ENCODE measurements around the gene STIL.
A peak's percentile ranks its signal among the peaks of the same experiment; 100 is the strongest.
"Not testable (repeated sequence)": the region's sequence is repeated elsewhere in the genome, so short reads cannot be mapped to it uniquely, and the experiment has no call there.

Gene STIL

GRCh38 chr1:47313915-47314664 lies at the start of gene STIL:
STIL (minus strand) TSS chr1:47314147; CDS start chr1:47310319, 3,828 bp downstream.
- DNase-seq (ENCODE audit: low spot score), result peak; percentile 96

DNA sequence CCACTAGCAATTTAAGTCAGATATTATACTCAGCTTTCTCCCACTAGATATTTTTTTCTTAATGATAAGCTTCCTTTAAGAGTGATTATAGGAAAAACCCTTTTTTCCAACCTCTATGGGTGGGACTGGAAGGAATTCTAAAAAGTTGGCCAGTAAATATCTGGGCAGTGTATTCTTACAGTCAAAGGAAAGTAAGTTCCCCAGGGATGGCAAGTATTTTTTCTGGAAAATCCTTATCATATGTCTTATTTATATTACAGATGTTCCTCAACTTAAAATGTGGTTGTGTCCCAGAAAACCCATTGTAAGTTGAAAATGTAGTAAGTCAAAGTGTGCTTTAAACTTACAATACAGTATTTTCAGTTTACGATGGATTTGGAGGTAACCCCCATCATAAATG lies 48.9 kb upstream of the STIL start:
- DNase-seq (ENCODE audit: low spot score), result no peak

- DNase-seq (ENCODE audit: low spot score), result no peak
Observed at GRCh38 chr1:47361380-47361779, 47.4 kb upstream of the STIL start.

DNA sequence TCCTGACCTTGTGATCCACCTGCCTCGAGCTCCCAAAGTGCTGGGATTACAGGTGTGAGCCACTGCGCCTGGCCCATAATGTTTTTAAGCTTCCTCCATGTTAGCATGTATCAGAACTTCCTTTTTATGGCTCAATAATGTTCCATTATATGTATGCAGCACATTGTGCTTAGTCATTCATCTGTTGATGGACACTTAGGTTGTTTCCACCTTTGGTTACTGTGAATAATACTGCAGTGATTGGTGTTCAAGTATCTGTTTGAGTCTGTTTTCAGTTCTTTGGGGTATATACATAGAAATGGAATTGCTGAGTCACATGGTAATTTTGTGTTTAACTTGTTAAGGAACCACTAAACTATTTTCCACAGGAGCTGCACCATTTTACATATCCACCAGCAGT lies 37.4 kb upstream of the STIL start:
- DNase-seq (ENCODE audit: low spot score), result no peak

- DNase-seq (ENCODE audit: low spot score), result no peak
Observed at GRCh38 chr1:47348246-47348645, 34.3 kb upstream of the STIL start.

- no peak for DNase-seq (ENCODE audit: low spot score)
Observed at GRCh38 chr1:47347735-47348134, 33.8 kb upstream of the STIL start.

- not testable (repeated sequence) for DNase-seq (ENCODE audit: low spot score)
Observed at GRCh38 chr1:47346979-47347378, 33.0 kb upstream of the STIL start.

GRCh38 chr1:47340227-47340626 lies 26.3 kb upstream of the STIL start:
- no peak for DNase-seq (ENCODE audit: low spot score)

DNA sequence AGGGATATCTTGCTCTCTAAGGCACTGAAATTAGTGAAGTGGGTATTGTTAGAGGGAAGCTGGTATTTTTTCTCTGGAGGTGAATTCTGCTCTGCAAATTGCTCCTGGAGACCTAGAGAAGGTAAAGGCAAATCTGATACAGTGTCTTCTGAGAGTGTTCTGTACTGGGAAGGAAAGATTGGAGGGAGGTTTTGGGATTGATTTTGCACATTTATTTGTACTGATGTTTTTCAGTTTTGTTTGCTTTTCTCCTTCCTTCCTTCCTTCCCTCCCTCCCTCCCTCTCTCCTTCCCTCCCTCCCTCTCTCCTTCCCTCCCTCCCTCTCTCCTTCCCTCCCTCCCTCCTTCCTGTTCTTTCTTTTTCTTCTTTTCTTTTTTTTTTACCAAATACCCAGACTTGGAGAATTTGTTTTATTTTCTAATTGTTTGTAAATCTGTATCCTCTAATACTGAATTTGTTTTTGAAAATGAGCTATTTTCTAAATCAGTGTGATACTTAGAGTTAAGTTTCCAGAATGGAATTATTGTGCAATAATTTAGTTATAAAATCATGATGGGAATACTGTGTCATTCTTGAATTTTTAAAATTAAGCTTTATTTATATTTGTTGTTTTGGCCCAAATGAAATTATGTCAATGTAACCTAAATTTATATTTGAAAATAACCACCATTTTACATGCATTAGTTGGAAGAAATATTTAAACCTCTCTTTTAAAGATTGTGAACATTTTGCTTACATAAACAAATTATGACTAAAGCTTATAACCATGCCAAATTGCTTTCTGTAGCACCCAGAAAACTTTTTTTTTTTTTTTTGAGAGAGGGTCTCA lies 24.5 kb upstream of the STIL start:
- DNase-seq (ENCODE audit: low spot score), result no peak

DNA sequence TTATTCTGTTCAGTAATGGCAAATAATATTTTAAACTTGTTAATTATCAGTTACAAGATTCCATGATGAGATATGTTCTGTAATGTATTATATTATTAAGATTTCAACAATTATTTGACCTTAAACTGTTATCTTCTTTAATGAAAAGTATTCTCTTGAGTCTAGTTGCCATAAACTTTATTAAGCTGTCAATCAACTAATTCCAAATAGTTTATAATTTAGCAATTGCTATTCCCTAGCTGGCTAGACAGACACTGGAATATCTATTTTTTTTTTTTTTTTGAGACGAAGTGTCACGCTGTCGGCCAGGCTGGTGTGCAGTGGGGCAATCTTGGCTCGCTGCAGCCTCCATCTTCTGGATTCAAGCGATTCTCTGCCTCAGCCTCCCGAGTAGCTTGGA lies 23.4 kb upstream of the STIL start:
- no peak for DNase-seq (ENCODE audit: low spot score)

DNA sequence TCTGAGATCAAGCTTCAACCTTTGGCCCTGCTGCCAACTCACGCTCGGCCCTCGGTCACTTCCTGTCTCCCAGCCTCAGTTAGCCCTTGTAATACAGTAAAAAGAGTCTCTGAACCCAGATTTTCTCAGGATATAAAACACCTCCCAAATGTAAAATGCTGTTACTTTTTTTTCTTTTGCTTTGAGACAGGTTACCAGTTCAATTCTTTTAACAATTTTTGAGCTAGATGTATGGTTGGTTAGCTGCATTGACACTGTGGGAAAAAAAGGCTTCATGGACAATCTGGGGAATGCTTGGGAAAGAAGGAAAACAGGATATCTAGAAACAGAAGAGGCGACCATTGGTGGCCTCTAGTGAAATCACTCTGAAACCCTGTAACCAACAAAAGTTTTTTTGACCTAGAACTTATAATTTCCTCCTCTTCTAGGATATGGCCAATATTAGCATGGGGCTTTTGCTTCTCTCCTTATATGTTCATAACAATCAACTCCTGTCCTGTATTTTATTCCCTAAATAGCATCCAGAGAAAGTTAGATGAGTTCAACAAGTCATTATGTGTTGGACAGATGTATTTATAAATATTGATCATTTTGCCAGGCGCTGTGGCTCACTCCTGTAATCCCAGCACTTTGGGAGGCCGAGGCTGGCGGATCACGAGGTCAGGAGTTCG lies 21.0 kb upstream of the STIL start:
- DNase-seq (ENCODE audit: low spot score), result no peak

- DNase-seq (ENCODE audit: low spot score), result peak; percentile 91
Observed at GRCh38 chr1:47333922-47334764, 20.2 kb upstream of the STIL start.

DNA sequence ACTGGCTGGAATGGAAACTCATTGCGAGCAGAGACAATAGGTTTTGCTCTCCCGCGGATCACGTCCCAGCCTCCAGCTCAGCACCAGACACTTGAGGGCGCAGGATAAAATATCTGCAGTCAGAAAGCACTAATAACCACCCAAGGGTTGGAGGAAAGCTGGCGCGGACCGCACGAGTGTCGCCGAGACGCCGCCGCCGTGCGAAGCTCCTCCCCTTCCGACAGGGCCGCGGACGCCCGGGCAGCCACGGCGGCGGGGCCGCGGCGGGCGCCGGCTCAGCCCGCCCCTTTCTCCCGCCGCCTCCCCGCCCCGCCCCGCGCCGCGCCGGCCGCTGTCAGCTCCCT lies 19.6 kb upstream of the STIL start, which contains the start of gene CMPK1:
Gene CMPK1, plus strand, starts transcription at position 213 of the 344 bp plus-strand sequence. CDS start 156 bp downstream, outside the sequence.
- peak; percentile 92 for DNase-seq (ENCODE audit: low spot score)

GRCh38 chr1:47332779-47333577 lies 19.0 kb upstream of the STIL start:
- no peak for DNase-seq (ENCODE audit: low spot score)

DNA sequence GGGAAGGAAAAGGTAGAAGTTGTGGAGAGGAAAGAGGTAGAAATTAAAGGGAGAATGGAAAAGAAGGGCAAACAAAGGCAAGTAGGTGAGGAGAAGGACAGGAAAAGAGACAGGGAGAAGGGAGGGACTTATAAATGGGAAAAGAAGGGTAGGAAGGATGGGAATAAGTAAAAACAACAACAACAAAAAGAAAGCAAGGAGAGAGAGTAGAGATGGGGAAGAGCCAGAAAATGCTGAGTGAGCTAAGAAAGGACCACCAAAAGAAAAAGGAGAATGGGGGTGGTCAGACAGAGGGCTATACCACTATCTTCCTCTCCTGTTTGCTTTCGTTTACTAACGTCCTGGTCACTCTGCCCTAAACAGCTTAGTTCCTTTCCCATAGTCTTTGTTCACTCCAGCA lies 17.9 kb upstream of the STIL start:
- no peak for DNase-seq (ENCODE audit: low spot score)

DNA sequence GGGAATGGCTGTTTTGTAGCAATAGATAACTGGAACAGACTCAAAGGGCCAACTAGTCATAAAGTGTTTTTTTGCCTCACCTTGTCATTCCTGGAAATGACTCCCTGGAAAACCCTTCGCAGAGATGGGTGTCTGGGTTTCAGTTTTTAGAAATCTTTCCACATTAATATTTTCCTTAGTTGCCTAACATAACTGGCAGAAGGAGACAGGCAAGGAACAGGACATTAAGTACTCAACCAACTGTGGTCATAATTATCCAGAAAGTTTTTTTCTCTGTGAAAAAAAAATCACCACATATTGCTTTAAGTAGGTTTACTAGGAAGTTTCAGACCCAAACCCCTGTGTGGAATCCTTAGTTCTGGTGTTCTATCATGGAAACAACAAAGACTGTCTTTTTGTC lies 16.3 kb upstream of the STIL start:
- no peak for DNase-seq (ENCODE audit: low spot score)

- DNase-seq (ENCODE audit: low spot score), result no peak
Observed at GRCh38 chr1:47328992-47329391, 15.0 kb upstream of the STIL start.

DNA sequence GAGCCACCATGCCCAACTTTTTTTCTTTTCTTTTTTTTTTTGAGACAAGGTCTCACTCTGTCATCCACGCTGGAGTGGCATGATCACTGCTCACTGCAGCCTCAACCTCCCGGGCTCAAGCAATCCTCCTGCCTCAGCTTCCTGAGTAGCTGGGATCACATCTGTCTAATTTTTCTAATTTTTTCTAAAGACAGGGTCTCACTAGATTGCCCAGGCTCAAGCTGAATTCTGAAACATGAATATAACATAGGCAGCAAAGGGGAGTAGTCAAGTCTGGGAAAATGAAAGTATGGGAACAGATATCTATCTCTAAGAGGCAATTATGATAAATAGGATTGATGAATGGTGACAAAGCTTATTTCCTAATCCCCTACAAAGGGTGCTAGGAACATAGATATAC lies 12.3 kb upstream of the STIL start:
- DNase-seq (ENCODE audit: low spot score), result no peak

- DNase-seq (ENCODE audit: low spot score), result no peak
Observed at GRCh38 chr1:47325528-47325927, 11.6 kb upstream of the STIL start.

DNA sequence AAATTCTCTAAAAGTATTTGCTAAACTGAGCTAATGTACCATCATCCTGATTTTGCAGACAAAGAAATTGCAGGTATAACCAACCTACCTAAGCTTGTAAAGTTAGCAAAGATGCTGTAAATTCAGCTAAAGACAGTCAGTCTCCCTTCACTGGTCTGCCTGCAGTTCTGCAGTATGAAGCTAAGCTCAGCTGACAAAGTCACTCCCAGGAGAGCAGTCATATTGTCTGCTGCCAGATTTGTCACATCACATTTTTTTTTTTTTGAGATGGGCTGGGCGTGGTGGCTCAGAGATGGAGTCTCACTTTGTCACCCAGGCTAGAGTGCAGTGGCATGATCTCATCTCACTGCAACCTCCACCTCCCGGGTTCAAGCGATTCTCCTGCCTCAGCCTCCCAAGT lies 10.7 kb upstream of the STIL start:
- DNase-seq (ENCODE audit: low spot score), result peak; percentile 63

GRCh38 chr1:47323599-47324031 lies 9.7 kb upstream of the STIL start:
- DNase-seq (ENCODE audit: low spot score), result peak; percentile 24
